GM20000 (cell line): ENCODE data around the gene DLG2.

Source experiments
- DNase-seq: peaks from one replicate; pipeline ENCODE4 v3.0.0; 2012; ENCODE audit warnings: low spot score
- TF ChIP-seq, protein P1 (sequence below): IDR thresholded peaks from 2 replicates; pipeline ENCODE4 v1.5.1; 2012; ENCODE audit warnings: mild to moderate bottlenecking, control low read depth; ENCODE audit errors: extremely low read depth, missing control alignments

DLG2 gene

DNA sequence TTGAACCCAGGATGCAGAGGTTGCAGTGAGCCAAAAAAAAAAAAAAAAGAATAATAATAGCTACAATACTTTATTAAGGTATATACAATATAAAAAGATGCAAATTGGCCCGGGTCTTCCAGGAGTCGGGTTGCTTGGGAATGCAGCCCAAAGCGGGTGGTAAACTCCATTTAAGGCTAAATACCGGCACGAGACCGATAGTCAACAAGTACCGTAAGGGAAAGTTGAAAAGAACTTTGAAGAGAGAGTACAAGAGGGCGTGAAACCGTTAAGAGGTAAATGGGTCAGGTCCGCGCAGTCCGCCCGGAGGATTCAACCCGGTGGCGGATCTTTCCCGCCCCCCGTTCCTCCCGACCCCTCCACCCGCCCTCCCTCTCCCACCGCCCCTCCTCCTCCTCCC is 143.3 kb downstream of the DLG2 start:
- DNase-seq = no peak
- TF ChIP-seq, protein P1, sequence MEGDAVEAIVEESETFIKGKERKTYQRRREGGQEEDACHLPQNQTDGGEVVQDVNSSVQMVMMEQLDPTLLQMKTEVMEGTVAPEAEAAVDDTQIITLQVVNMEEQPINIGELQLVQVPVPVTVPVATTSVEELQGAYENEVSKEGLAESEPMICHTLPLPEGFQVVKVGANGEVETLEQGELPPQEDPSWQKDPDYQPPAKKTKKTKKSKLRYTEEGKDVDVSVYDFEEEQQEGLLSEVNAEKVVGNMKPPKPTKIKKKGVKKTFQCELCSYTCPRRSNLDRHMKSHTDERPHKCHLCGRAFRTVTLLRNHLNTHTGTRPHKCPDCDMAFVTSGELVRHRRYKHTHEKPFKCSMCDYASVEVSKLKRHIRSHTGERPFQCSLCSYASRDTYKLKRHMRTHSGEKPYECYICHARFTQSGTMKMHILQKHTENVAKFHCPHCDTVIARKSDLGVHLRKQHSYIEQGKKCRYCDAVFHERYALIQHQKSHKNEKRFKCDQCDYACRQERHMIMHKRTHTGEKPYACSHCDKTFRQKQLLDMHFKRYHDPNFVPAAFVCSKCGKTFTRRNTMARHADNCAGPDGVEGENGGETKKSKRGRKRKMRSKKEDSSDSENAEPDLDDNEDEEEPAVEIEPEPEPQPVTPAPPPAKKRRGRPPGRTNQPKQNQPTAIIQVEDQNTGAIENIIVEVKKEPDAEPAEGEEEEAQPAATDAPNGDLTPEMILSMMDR = no peak

DNA sequence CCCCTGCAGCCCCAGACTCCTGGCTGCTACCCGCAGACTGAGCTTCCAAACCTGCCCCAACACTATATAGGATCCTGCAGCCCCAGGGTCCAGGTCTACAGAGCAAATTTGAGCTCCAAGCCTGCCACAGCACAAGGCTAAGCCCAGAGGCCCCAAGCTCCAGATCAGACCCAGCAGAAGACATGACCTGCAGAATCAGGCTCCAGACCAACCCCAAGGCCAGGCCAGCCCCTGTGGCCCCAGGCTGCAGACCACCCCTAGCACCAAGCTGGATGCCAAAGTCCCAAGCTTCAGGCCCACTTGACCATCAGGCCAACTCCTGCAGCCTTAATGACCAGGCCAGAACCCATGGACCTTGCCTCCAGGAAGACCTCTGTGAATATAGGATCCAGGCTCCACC is 145.3 kb downstream of the DLG2 start:
- DNase-seq = no peak
- TF ChIP-seq, protein P1 = no peak

DNA sequence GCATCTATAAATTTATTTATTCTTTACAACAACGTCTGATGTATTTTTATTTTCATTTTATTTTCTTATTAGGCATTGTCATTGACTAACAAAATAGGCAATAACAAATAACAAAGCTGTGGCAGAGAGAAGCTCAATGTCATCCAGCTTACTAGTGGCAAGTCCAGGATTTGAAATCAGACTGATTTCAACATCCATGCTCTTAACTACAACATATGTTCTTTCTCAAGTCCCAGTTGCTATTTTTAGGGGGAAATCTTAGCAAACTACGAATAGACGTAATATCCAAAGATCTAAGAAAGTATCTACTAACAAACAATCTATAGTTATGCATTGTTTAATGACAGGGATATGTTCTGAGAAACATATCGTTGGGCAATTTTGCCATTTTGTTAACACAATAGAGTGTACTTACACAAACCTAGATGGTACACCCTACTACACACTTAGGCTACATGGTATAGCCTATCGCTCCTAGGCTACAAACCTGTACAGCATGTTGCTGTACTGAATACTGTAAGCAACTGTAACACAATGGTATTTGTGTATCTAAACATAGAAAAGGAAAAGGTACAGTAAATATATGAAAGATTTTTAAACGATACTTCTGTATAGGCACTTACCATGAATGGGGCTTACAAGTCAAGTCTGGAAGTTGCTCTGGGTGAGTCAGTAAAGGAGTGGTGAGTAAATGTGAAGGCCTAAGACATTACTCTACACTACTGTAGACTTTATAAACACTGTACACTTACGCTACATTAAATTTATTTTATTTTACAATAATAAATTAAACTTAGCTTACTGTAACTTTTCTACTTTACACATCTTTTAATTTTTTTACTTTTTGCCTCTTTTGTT is 151.3 kb downstream of the DLG2 start:
- TF ChIP-seq, protein P1 = no peak
- no peak for DNase-seq

DNA sequence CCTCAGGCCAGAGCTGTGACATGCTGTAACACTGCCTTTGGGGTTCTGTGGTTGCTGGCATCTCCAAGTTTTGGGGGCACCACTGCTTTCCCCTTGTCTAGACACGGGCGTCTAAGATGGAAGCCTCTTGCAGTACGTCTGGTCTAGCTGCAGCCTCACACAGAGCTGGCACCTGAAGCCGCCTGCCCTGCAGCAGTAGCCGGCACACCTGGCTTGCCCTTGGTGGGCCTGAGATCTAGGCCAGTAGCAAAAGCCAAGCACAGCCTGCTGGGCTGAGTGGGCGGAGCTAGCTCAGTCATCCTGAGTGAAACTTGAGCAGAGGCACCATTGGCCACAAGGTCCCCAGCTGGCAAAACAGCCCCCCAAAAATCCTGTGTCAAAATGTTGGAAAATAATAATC is 154.2 kb downstream of the DLG2 start:
- no peak for DNase-seq
- TF ChIP-seq, protein P1 = no peak

DNA sequence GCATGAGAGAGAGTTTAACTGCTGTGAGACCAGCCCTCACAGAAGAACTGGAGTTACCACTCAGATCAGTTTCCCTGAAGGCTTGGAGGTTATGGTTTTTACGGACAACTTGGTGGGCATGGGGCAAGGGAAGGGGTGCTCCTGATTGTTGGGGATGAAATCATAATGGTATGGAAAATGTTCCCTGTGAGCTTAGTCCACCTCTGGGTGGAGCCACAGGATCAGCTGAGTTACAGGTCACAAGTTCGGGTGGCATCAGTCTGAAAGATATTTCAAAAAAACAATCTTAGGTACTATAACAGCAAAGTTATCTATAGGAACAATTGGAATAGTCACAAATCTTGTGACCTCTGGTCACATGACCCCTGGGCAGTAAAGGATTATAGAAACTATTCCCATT is 162.9 kb downstream of the DLG2 start:
- TF ChIP-seq, protein P1 = no peak
- DNase-seq = no peak

DNA sequence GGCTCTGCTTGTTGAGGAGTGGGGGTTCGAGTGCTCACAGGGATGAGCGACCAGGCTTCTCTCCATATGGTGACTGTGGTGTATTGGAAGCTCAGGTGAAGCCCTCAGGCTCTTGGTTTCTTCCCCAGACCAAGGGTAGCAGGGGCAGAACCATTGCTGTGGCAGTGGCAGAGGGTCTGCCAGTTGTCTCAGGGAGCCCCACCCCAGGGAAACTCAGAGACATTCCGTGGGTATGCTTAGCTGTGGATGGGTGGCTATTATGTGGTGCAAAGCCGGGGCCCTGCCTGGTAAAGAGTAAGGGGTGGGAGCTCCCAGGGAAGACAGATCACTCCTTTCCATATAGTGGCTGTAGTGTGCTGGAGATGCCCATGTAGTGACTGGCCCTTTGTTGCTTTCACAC is 167.8 kb downstream of the DLG2 start:
- TF ChIP-seq, protein P1 = no peak
- no peak for DNase-seq

DNA sequence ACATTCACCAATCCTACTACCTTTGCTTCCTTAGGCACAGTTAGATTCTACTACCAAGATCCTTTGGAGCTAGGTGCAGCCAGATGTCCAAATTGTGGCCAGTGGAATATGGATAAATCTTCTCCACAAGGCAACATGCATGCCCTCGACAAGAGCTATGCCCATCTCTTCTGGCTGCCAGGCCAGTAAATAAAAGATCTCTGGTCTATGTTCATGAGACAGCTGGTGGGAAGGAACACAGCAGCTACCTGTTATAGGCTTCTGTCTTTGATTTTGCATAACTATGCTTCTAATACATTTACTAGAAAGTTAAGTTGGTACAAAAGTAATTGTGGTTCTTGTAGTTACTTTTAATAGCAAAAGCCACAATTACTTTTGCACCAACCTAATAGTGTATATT is 182.7 kb downstream of the DLG2 start:
- TF ChIP-seq, protein P1 = no peak
- DNase-seq = no peak
